ENCODE data around the gene MAT2A.
"Not testable (repeated sequence)": the region's sequence is repeated elsewhere in the genome, so short reads cannot be mapped to it uniquely, and the experiment has no call there.

MAT2A gene

GRCh38 chr2:85580206-85580605 is 41.2 kb downstream of the MAT2A start:
- no peak for DNase-seq

GRCh38 chr2:85582492-85582891 is 43.5 kb downstream of the MAT2A start:
- no peak for DNase-seq

- DNase-seq, result no peak
Measured at GRCh38 chr2:85583667-85584353, 44.8 kb downstream of the MAT2A start.

DNA sequence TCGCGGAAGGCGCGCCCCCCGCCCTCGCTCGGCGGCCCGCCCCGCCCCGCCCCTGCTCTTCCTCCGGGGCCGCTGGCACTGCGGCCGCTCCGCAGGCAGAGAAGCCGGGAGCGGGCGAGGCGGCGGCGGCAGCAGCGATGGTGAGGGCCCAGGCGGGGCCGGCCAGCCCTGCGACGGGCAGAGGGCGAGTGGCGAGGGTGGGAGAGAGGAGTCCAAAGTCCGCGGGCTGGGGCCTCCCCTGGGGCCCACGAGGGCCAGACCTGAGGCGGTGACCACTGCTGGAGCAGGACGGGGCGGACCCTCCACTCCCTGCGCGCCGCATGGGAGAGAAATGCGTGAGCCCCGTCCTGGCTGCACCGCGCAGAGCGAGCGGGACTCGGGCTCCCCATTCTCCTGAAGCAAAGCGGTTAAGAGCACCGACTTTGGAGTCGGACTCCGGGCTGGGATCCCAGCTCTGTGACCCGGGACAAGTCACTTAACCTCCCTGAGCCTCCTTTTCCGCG is 45.4 kb downstream of the MAT2A start, which contains the start of gene VAMP5:
TSS of gene VAMP5 (plus strand) at position 78 of the 503 bp plus-strand sequence. CDS start at position 138, 60 bp downstream.
- DNase-seq, result no peak

GRCh38 chr2:85584857-85585780 is 46.2 kb downstream of the MAT2A start:
- peak; percentile 27 for DNase-seq

GRCh38 chr2:85585781-85586105 is 46.8 kb downstream of the MAT2A start:
- no peak for DNase-seq

GRCh38 chr2:85588236-85588635 is 49.3 kb downstream of the MAT2A start:
- DNase-seq, result no peak

GRCh38 chr2:85588645-85589044 is 49.7 kb downstream of the MAT2A start:
- no peak for DNase-seq

DNA sequence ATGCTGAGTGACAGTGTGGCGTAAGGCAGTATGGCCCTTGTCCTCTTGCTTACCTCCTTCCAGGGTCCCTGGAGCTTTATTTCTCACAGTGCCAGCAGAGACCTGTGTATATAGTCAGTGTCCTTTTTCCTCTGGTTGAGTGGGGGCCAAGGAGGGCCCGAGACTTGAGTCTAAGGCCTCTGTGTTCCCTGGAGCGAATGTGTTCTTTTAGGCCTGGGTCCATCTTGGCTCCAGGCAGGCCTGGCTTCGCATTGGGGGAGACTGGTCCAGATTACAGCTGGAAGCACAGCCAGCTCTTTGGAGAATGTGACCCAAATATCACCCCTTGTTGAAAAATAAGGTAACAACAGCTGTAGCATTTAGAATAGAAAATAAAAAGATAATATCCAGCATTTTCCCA is 50.2 kb downstream of the MAT2A start:
- DNase-seq, result no peak

GRCh38 chr2:85589982-85590791 is 51.2 kb downstream of the MAT2A start:
- DNase-seq, result no peak

- DNase-seq, result no peak
Measured at GRCh38 chr2:85590950-85591349, 52.0 kb downstream of the MAT2A start.

DNA sequence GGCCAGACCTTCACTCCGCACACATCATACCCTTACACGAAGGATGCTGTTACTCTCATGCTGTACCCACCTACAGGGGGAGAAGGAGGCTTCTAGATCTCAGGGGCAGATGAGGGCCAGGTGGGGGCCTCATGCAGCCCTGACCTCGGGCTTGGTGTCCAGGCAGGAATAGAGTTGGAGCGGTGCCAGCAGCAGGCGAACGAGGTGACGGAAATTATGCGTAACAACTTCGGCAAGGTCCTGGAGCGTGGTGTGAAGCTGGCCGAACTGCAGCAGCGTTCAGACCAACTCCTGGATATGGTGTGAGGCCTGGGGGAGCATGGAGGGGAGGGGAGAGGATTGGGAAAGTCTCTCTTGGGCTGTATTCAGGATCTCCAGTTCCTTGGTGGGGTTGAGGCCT is 52.6 kb downstream of the MAT2A start:
- no peak for DNase-seq

DNA sequence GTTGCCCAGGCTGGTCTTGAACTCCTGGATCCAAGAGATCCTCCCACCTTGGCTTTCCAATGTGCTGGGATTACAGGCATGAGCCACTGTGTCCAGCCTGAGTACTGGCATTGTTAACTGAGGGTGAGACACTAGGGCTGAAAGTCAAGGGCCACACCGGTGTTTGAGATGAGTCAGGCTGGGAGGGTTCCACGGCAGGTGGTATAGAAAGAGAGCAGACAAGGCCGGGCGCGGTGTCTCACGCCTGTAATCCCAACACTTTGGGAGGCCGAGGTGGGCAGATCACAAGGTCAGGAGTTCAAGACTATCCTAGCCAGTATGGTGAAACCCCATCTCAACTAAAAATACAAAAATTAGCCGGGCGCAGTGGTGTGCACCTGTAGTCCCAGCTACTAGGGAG is 53.3 kb downstream of the MAT2A start:
- not testable (repeated sequence) for DNase-seq

DNA sequence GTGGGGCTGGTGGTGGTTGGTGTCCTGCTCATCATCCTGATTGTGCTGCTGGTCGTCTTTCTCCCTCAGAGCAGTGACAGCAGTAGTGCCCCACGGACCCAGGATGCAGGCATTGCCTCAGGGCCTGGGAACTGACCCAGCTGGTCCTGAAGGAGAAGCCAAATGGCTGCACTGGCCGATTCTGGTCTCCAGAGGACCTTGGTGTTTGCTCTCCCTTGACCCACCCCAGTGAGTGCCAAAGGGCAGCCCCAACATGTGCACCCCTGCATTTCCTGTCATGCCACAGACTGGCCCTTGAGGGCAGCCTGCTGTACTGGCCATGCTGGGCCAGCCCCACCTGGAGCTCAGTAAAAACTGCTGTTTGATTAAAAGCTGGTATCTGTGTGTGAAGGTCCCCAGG is 54.1 kb downstream of the MAT2A start:
- DNase-seq, result no peak

All from NCI-H82 (cell line).